OCI-LY3 (cell line): ENCODE data around the gene GALNT14.

Source experiments
- H2AFZ ChIP-seq: fragments of 200-600, 300-600 bp; shearing (Covaris generic); 2 replicates; pipeline ENCODE4 v1.6.0; 2014; ENCODE audit warnings: antibody characterized with exemption, low read depth, low read length
- H3K27ac ChIP-seq: fragments of 200-600, 300-600 bp; sonication (generic); 2 replicates; pipeline ENCODE4 v1.5.1; 2014; ENCODE audit warnings: mild to moderate bottlenecking, low read length, moderate library complexity, mixed read lengths
- H3K27me3 ChIP-seq: fragments of 200-600, 300-600 bp; sonication (generic); 2 replicates; pipeline ENCODE4 v1.6.1; 2014; ENCODE audit warnings: low read depth, low read length, mixed read lengths
- H3K36me3 ChIP-seq: fragments of 200-600, 300-600 bp; sonication (generic); replicated peaks from 2 replicates; pipeline ENCODE3; 2014; ENCODE audit warnings: low read depth, low read length, mixed read lengths
- H3K4me1 ChIP-seq: fragments of 300-600, 200-600 bp; sonication (generic); 2 replicates; pipeline ENCODE4 v1.6.1; 2014; ENCODE audit warnings: low read length, mixed read lengths
- H3K4me2 ChIP-seq: fragments of 200-600, 300-600 bp; sonication (generic); 2 replicates; pipeline ENCODE4 v1.6.1; 2014; ENCODE audit warnings: low read length, mixed read lengths
- H3K4me3 ChIP-seq: fragments of 300-600, 200-600 bp; sonication (generic); 2 replicates; pipeline ENCODE4 v1.5.1; 2014; ENCODE audit warnings: antibody characterized with exemption, mild to moderate bottlenecking, low read length, moderate library complexity
- H3K79me2 ChIP-seq: fragments of 300-600, 200-600 bp; shearing (Covaris generic); 2 replicates; pipeline ENCODE4 v1.6.1; 2014; ENCODE audit warnings: mild to moderate bottlenecking, low read length, mixed read lengths
- H3K9ac ChIP-seq: fragments of 300-600, 200-600 bp; shearing (Covaris generic); 2 replicates; pipeline ENCODE4 v1.6.0; 2014; ENCODE audit warnings: mild to moderate bottlenecking, low read length, moderate library complexity
- H3K9me3 ChIP-seq: fragments of 200-600, 300-600 bp; shearing (Covaris generic); 2 replicates; pipeline ENCODE4 v1.6.1; 2014; ENCODE audit warnings: low read length, mixed read lengths; ENCODE audit not compliant: insufficient read depth
- H4K20me1 ChIP-seq: fragments of 200-600, 300-600 bp; sonication (generic); 2 replicates; pipeline ENCODE4 v1.6.1; 2016; ENCODE audit warnings: low read length, mixed read lengths; ENCODE audit not compliant: insufficient read depth
- CTCF ChIP-seq: fragments of 200-600, 300-600 bp; sonication (generic); IDR thresholded peaks from 2 replicates; pipeline ENCODE4 v1.5.1; 2014; ENCODE audit warnings: antibody characterized with exemption, low read length, low read depth
- EZH2phosphoT487 ChIP-seq: fragments of 200-600 bp; shearing (Covaris generic); IDR thresholded peaks from 2 replicates; pipeline ENCODE4 v1.6.1; 2018; ENCODE audit warnings: antibody characterized with exemption, mixed run types, low read depth

The GALNT14 gene

GRCh38 chr2:30932870-30933269 is 205.4 kb downstream of the GALNT14 start:
- peaks cover 13% of the 10 kb centered on the region for H3K4me1 ChIP-seq
- H3K36me3 ChIP-seq, result peaks cover 51% of the 10 kb centered on the region
- H3K27me3 ChIP-seq, result no peaks in the 10 kb centered on the region
- no peak overlapping the region for H3K4me3 ChIP-seq
- no peak overlapping the region for H2AFZ ChIP-seq
- H3K9ac ChIP-seq, result no peak overlapping the region
- H3K79me2 ChIP-seq, result no peaks in the 10 kb centered on the region
- no peaks in the 10 kb centered on the region for H3K9me3 ChIP-seq
- no peak overlapping the region for H3K4me2 ChIP-seq
- no peak for TF ChIP-seq CTCF
- no peak for TF ChIP-seq EZH2phosphoT487
- peak overlapping the region; percentile 16; the same call in 1 of the 2 replicates for H3K27ac ChIP-seq
- H4K20me1 ChIP-seq, result no peaks in the 10 kb centered on the region

GRCh38 chr2:30931841-30932407 is 206.3 kb downstream of the GALNT14 start:
- peaks cover 55% of the 10 kb centered on the region for H3K36me3 ChIP-seq
- H3K4me2 ChIP-seq, result no peak overlapping the region
- H3K4me1 ChIP-seq, result peaks cover 6% of the 10 kb centered on the region
- H3K4me3 ChIP-seq, result no peak overlapping the region
- H3K27me3 ChIP-seq, result no peaks in the 10 kb centered on the region
- H4K20me1 ChIP-seq, result no peaks in the 10 kb centered on the region
- H3K79me2 ChIP-seq, result no peaks in the 10 kb centered on the region
- no peaks in the 10 kb centered on the region for H3K9me3 ChIP-seq
- no peak overlapping the region for H2AFZ ChIP-seq
- no peak overlapping the region for H3K9ac ChIP-seq
- H3K27ac ChIP-seq, result no peak overlapping the region
- TF ChIP-seq CTCF (no peak), EZH2phosphoT487 (no peak)

- H3K27ac ChIP-seq, result no peak overlapping the region
- no peak overlapping the region for H3K9ac ChIP-seq
- H3K79me2 ChIP-seq, result no peaks in the 10 kb centered on the region
- H3K27me3 ChIP-seq, result no peaks in the 10 kb centered on the region
- no peak overlapping the region for H3K4me3 ChIP-seq
- H2AFZ ChIP-seq, result no peak overlapping the region
- H4K20me1 ChIP-seq, result no peaks in the 10 kb centered on the region
- peaks cover 6% of the 10 kb centered on the region for H3K4me1 ChIP-seq
- peaks cover 53% of the 10 kb centered on the region for H3K36me3 ChIP-seq
- no peaks in the 10 kb centered on the region for H3K9me3 ChIP-seq
- H3K4me2 ChIP-seq, result no peak overlapping the region
- TF ChIP-seq EZH2phosphoT487 (no peak), CTCF (no peak)
Observed at GRCh38 chr2:30930716-30931115, 207.5 kb downstream of the GALNT14 start.

GRCh38 chr2:30927465-30928075 is 210.7 kb downstream of the GALNT14 start:
- Histone ChIP-seq H3K27me3 (no peaks in the 10 kb centered on the region), H3K4me3 (no peak overlapping the region), H3K27ac (no peak overlapping the region), H3K4me1 (no peaks in the 10 kb centered on the region), H3K36me3 (peaks cover 68% of the 10 kb centered on the region), H3K9me3 (no peaks in the 10 kb centered on the region), H4K20me1 (no peaks in the 10 kb centered on the region), H3K9ac (no peak overlapping the region), H3K4me2 (no peak overlapping the region), H3K79me2 (no peaks in the 10 kb centered on the region), H2AFZ (no peak overlapping the region)
- TF ChIP-seq CTCF, result no peak
- TF ChIP-seq EZH2phosphoT487, result no peak
